Measurements from ENCODE around the gene MTR. TPM values are rescaled to one million over a fixed set of nuclear protein-coding genes. Genes with fewer than 3 reads are reported as not detected.

Gene MTR
- total and polyA plus RNA-seq, 9 of the 15 experiments (the other 6 are each of a cell fraction or from before 2014, with no cell fraction given) = 3.4 to 44.3 (median 20.3) TPM

DNA sequence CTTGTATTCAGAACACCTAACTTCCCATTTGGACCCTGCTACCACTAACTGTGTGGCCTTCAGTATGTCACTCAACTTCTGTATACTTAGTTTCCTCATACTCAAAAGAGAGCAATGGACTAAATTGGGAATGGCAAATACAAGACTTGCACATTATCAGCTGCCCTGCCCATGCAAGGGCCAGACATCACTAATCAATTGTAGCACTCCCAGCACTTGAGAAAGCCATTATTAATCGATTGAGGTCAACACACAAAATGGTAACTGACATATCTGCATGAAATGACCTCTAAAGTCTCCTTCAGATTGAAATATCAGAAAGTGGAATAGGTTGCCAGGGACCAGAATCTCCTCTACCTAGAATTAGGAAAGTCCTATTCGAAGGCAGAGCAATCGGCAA lies 149.9 kb downstream of the MTR start (continued):
- TF ChIP-seq, protein P1, sequence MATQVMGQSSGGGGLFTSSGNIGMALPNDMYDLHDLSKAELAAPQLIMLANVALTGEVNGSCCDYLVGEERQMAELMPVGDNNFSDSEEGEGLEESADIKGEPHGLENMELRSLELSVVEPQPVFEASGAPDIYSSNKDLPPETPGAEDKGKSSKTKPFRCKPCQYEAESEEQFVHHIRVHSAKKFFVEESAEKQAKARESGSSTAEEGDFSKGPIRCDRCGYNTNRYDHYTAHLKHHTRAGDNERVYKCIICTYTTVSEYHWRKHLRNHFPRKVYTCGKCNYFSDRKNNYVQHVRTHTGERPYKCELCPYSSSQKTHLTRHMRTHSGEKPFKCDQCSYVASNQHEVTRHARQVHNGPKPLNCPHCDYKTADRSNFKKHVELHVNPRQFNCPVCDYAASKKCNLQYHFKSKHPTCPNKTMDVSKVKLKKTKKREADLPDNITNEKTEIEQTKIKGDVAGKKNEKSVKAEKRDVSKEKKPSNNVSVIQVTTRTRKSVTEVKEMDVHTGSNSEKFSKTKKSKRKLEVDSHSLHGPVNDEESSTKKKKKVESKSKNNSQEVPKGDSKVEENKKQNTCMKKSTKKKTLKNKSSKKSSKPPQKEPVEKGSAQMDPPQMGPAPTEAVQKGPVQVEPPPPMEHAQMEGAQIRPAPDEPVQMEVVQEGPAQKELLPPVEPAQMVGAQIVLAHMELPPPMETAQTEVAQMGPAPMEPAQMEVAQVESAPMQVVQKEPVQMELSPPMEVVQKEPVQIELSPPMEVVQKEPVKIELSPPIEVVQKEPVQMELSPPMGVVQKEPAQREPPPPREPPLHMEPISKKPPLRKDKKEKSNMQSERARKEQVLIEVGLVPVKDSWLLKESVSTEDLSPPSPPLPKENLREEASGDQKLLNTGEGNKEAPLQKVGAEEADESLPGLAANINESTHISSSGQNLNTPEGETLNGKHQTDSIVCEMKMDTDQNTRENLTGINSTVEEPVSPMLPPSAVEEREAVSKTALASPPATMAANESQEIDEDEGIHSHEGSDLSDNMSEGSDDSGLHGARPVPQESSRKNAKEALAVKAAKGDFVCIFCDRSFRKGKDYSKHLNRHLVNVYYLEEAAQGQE (IDR thresholded peaks at IDR 0.05; ENCODE audit: borderline replicate concordance) = peak; percentile 78
- TF ChIP-seq, protein P1 (CRISPR knock-in tag; IDR thresholded peaks at IDR 0.05; ENCODE audit: low read depth) = no peak
- TF ChIP-seq ZNF23 (CRISPR knock-in tag; IDR thresholded peaks at IDR 0.05) = peak; percentile 100
- peak in 1 of 2 experiments; percentile 96; a peak in 2 of 3 replicates for TF ChIP-seq CBX3 (IDR thresholded peaks at IDR 0.05; ENCODE audit: borderline replicate concordance in 1 of 2, low read length in 2 of 2)
- 0 out of 2 replicates have a peak, but pooled peaks have one; percentile 35 for TF ChIP-seq TRIM28 (IDR thresholded peaks at IDR 0.05)
- TF ChIP-seq L3MBTL2 (IDR thresholded peaks at IDR 0.05) = peak; percentile 24; the same call in 1 of the 2 replicates
- TF ChIP-seq, protein P2, sequence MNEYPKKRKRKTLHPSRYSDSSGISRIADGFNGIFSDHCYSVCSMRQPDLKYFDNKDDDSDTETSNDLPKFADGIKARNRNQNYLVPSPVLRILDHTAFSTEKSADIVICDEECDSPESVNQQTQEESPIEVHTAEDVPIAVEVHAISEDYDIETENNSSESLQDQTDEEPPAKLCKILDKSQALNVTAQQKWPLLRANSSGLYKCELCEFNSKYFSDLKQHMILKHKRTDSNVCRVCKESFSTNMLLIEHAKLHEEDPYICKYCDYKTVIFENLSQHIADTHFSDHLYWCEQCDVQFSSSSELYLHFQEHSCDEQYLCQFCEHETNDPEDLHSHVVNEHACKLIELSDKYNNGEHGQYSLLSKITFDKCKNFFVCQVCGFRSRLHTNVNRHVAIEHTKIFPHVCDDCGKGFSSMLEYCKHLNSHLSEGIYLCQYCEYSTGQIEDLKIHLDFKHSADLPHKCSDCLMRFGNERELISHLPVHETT (CRISPR knock-in tag; conservative IDR thresholded peaks at IDR 0.05 in 1 of 2, IDR thresholded peaks at IDR 0.05 in 1 of 2) = no peak
- 0 out of 2 replicates have a peak, but pooled peaks have one; percentile 53 for TF ChIP-seq CBX5 (IDR thresholded peaks at IDR 0.05; ENCODE audit: borderline replicate concordance, low read depth)
- 0 out of 4 replicates have a peak, but pooled peaks of 1 of the 2 experiments have one; percentile 11 for TF ChIP-seq TRIM24 (IDR thresholded peaks at IDR 0.05)

Data from K562 (cell line).